RWPE1 (cell line): ENCODE data around the gene RPL3.

Experiments
- CTCF ChIA-PET: fragments of 350-600 bp; sonication (Branson Sonifier 250); formaldehyde crosslinking; extraction: SDS; loops from one replicate; lab custom pipeline; 2021; lab: Yijun Ruan, JAX
- POLR2A ChIA-PET: fragments of 400-600 bp; formaldehyde crosslinking; extraction: SDS; loops from one replicate; lab custom pipeline; 2020; ENCODE audit warnings: antibody characterized with exemption; ENCODE audit not compliant: low non-redundant PET; lab: Yijun Ruan, JAX
- DNase-seq: peaks from one replicate; pipeline ENCODE4 v3.0.0; 2012; ENCODE audit warnings: low spot score
- H3K27ac ChIP-seq: fragments of 450-650 bp; 2 replicates; pipeline ENCODE4 v1.5.1; 2017
- CTCF ChIP-seq: fragments of 450-650 bp; conservative IDR thresholded peaks from 2 replicates; pipeline ENCODE4 v1.5.1; 2017; ENCODE audit warnings: low read depth, mild to moderate bottlenecking

RPL3 gene

GRCh38 chr22:39363751-39364515 lies 44.5 kb upstream of the RPL3 start:
- DNase-seq = no peak
- ChIA-PET POLR2A (no interaction called here), CTCF (no interaction called here)
- H3K27ac ChIP-seq = no peak overlapping the region; the same call in 1 of the 2 replicates
- no peak for TF ChIP-seq CTCF

GRCh38 chr22:39362932-39363331 lies 43.5 kb upstream of the RPL3 start:
- no peak overlapping the region for H3K27ac ChIP-seq
- TF ChIP-seq CTCF = no peak
- no peak for DNase-seq
- CTCF ChIA-PET = interaction anchor here (0.7 kb wide), 1 partner anchor 1894 kb away, joined by 3 read pairs; no protein-coding TSS in a partner anchor
- POLR2A ChIA-PET = no interaction called here

GRCh38 chr22:39362271-39362670 lies 42.8 kb upstream of the RPL3 start:
- CTCF ChIA-PET = interaction anchor here (0.7 kb wide), 1 partner anchor 1894 kb away, joined by 3 read pairs; no protein-coding TSS in a partner anchor
- TF ChIP-seq CTCF = no peak
- POLR2A ChIA-PET = no interaction called here
- no peak overlapping the region for H3K27ac ChIP-seq
- DNase-seq = no peak

GRCh38 chr22:39361496-39361895 lies 42.1 kb upstream of the RPL3 start:
- H3K27ac ChIP-seq = no peak overlapping the region
- no peak for DNase-seq
- CTCF ChIA-PET = no interaction called here
- TF ChIP-seq CTCF = no peak
- POLR2A ChIA-PET = no interaction called here

GRCh38 chr22:39360674-39361413 lies 41.4 kb upstream of the RPL3 start:
- H3K27ac ChIP-seq = peak overlapping the region; percentile 4; the same call in 1 of the 2 replicates
- peak; percentile 41 for DNase-seq
- ChIA-PET CTCF (no interaction called here), POLR2A (no interaction called here)
- no peak for TF ChIP-seq CTCF

- H3K27ac ChIP-seq = no peak overlapping the region
- no peak for TF ChIP-seq CTCF
- ChIA-PET POLR2A (no interaction called here), CTCF (no interaction called here)
- DNase-seq = no peak
Measured at GRCh38 chr22:39360242-39360641, 40.8 kb upstream of the RPL3 start.
